Stimulated activated CD4-positive, alpha-beta T cell treated with anti-CD3 and anti-CD28 coated beads, Interleukin-12 subunit alpha, Interleukin-12 subunit beta, amount 100 ng/mL, for 48 hours (primary cell): Measurements from ENCODE around the gene MEGF6.

Experiments
- DNase-seq, 3 donors: peaks; one replicate each; pipeline ENCODE4 v3.0.0-alpha.2; 2020; ENCODE audit warnings: low read depth in 2 of 3, low spot score in 1 of 3

Gene MEGF6, protein sequence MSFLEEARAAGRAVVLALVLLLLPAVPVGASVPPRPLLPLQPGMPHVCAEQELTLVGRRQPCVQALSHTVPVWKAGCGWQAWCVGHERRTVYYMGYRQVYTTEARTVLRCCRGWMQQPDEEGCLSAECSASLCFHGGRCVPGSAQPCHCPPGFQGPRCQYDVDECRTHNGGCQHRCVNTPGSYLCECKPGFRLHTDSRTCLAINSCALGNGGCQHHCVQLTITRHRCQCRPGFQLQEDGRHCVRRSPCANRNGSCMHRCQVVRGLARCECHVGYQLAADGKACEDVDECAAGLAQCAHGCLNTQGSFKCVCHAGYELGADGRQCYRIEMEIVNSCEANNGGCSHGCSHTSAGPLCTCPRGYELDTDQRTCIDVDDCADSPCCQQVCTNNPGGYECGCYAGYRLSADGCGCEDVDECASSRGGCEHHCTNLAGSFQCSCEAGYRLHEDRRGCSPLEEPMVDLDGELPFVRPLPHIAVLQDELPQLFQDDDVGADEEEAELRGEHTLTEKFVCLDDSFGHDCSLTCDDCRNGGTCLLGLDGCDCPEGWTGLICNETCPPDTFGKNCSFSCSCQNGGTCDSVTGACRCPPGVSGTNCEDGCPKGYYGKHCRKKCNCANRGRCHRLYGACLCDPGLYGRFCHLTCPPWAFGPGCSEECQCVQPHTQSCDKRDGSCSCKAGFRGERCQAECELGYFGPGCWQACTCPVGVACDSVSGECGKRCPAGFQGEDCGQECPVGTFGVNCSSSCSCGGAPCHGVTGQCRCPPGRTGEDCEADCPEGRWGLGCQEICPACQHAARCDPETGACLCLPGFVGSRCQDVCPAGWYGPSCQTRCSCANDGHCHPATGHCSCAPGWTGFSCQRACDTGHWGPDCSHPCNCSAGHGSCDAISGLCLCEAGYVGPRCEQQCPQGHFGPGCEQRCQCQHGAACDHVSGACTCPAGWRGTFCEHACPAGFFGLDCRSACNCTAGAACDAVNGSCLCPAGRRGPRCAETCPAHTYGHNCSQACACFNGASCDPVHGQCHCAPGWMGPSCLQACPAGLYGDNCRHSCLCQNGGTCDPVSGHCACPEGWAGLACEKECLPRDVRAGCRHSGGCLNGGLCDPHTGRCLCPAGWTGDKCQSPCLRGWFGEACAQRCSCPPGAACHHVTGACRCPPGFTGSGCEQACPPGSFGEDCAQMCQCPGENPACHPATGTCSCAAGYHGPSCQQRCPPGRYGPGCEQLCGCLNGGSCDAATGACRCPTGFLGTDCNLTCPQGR (N-terminal part only)

GRCh38 chr1:3611170-3612019, at the start of gene MEGF6:
TSS of gene MEGF6 (minus strand) at chr1:3611508. CDS start at chr1:3611268, 240 bp downstream.
- peak in 1 of 3 donors; percentile 48 for DNase-seq

- DNase-seq, result no peak
Measured at GRCh38 chr1:3660704-3661103, 49.4 kb upstream of the MEGF6 start.

DNA sequence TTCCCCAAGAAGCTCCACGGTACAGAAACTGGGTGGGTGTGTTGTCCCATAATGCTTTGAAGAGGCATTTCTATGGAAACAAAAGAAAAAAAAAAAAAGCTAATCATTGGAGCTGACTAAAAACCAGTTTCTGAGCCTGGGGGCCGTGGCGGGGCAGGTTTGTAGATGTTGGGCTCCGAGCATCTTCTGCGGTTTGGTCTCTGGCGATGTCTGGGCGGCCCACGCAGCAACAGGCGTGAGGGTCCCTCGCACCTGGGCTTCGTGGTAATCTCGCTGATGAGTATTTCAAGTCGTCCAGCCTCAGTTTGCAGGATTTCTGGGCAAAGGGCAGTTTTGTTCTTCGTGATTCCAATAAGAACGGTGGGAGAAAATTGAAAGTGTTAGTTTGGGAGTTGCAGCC, 47.8 kb upstream of the MEGF6 start:
- no peak for DNase-seq

- DNase-seq, result no peak
Measured at GRCh38 chr1:3658231-3658615, 46.9 kb upstream of the MEGF6 start.

DNA sequence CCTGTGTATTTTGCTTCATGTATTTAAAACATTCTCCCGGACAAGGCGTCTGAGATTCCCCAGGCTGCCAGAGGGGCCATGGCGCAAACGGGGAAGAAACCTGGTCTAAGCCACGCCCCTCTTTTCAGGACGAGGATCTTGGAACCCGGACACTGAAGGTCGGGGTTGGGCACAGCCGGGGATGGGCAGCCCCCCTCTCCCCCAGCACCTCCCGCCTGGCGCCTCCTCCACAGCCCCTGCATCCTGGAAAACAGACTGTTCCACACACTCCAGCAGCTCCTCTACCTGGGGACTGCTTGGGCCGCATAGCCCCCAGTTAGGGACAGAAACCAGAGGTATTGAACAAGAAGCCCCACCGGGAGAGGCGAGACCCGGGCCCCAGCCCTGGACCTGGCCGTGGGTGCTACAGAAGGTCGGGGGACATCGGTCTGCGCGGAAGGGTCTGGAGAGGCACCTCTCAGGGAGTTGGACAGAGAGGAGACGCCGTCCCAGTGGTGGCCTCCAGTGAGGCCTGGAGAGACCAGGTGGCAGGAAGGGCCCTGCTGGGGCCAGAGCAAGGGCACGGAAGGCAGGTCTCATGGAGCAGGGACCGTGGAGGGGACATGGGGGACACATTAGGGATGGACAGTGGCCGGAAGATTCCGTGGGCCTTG, 46.4 kb upstream of the MEGF6 start:
- DNase-seq, result no peak

GRCh38 chr1:3657096-3657475, 45.8 kb upstream of the MEGF6 start:
- DNase-seq, result no peak

- DNase-seq, result peak in 1 of 3 donors; percentile 24
Measured at GRCh38 chr1:3656450-3657095, 45.3 kb upstream of the MEGF6 start.

DNA sequence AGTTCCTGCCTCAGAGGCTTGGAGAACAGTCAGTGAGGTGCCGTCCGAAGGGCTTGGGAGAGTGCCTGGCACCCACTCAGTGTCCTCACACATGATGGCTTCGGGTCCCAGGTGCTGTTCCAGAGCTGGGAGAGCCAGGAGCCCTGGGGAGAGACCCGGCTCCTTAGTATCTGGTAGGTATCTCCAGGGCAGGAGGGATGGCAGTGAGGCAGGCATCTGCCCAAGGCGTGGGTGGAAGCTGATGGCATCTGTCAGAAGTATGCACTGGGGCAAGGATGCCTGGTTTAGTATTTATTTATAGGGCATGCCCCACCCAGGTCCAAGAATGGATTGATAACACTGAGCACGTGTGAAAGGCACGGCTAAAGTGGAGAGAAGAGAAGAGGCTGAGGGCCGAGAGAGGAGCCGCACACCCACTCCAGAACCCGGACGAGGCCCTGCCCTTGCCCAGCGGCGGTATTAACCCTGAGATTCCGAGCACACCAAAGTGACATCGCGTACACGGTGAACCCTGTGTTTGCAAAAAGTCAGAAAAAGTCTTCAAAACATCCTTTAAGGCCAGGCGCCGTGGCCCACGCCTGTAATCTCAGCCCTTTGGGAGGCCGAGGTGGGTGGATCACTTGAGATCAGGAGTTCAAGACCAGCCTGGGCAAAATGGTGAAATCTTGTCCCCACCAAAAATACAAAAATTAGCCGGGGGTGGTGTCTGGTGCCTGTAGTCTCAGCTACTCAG, 43.4 kb upstream of the MEGF6 start:
- DNase-seq, result no peak

DNA sequence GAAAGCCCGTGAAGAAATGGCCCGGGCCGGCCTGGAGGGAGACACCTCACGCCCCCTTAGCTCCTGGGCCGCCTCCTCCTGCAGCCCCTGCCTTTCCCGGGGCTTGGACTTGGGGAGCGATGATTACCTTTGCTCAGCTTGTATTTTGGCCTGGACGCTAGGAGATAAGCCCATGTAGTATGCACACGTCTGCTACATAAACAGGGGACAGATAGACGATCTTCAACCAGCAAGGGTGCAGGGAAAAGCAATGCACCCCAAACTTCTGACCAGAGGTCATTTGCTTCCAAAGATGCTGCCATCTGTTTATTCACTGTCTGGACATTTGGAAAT, 41.9 kb upstream of the MEGF6 start:
- DNase-seq, result no peak

- DNase-seq, result no peak
Measured at GRCh38 chr1:3652548-3653285, 41.4 kb upstream of the MEGF6 start.

DNA sequence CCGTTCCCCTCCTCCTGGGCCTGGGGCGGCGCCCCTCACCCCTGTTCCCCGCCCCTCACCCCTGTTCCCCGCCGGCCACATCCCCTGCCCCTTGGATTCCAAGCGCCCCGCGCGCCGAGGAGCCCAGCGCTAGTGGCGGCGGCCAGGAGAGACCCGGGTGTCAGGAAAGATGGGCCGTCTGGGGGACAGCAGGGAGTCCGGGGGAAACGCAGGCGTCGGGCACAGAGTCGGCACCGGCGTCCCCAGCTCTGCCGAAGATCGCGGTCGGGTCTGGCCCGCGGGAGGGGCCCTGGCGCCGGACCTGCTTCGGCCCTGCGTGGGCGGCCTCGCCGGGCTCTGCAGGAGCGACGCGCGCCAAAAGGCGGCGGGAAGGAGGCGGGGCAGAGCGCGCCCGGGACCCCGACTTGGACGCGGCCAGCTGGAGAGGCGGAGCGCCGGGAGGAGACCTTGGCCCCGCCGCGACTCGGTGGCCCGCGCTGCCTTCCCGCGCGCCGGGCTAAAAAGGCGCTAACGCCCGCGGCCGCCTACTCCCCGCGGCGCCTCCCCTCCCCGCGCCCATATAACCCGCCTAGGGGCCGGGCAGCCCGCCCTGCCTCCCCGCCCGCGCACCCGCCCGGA, 40.7 kb upstream of the MEGF6 start, which contains the start of gene TP73:
TP73 (plus strand) TSS at position 587 of the 618 bp plus-strand sequence. CDS start 29,850 bp downstream, outside the sequence.
- DNase-seq, result no peak

DNA sequence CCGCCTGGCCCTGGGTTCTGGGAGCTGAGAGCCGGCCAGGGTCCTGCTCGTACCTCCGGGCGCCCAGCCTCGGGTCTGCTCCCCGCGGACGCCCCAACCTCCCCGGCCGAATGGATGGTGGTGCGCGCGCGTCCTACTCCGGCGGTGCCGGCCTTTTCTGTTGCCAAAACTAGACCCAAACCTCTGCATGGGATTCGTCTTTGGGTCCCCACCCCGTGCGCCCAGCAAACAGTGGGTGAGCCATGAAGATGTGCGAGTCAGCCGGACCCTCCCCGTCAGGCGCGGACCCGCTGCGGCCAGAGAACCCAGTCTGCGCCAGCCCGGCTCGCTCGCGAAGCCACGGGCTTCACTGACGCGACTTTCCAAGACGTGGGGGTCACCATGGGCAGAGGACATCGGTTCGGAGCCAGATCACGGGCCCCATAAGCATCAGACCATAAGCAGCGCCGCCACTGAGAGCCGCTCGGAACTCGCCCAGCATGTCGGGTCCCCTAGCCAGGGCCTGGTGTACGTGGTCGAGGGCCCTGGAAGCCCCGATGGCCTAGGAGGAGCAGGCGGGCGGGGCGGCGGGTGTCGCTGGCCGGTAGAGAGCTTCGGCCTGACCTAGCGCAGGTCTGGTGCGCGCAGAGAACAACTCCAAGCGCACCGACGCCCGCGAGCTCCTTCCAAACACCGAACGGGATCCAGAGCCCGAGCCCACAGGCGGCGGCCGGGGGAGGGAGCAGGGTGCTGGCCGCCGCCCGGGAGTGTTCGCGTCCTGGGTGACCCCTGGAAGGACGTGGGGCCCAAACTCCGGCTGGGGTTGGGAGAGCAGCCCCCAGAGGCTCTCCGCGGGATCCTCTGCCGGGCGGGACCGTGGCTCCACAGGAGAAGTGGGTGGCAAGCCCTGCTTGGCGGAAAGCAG, 40.0 kb upstream of the MEGF6 start:
- DNase-seq, result no peak

- DNase-seq, result no peak
Measured at GRCh38 chr1:3650248-3651025, 39.1 kb upstream of the MEGF6 start.

- peak; percentile 81 to 86 (median 85) for DNase-seq
Measured at GRCh38 chr1:3649342-3650247, 38.3 kb upstream of the MEGF6 start, which contains the start of gene WRAP73. TSS of gene WRAP73 (minus strand) at chr1:3650103. CDS start at chr1:3649999, 104 bp downstream.

DNA sequence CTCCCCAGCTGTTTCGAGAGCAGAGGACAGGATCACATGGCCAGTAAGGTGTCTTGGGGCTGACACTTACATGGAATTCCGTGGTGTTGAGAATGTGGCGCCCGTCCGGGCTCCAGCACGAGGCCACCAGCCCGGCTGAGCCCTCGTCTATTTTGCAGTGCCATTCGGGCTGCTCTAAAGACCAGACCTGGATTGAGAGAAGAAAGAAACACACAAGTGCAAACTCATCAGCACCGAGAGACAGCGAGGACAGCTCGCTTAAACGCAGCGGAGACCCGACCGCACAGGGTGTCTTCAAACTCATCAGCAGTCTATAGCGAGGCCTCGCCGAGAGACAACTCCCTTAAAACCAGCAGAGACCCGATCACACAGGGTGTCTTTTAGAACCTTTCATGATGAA, 35.3 kb upstream of the MEGF6 start:
- DNase-seq, result no peak
